ENCODE data around the gene LTBP3. TPM values are rescaled to one million over a fixed set of nuclear protein-coding genes. Genes with fewer than 3 reads are reported as not detected.
A peak's percentile ranks its signal among the peaks of the same experiment; 100 is the strongest.

The LTBP3 gene
- total and polyA plus RNA-seq, 2 of the 4 experiments (the other 2 are of a cell fraction): 6.6 to 145 TPM

DNA sequence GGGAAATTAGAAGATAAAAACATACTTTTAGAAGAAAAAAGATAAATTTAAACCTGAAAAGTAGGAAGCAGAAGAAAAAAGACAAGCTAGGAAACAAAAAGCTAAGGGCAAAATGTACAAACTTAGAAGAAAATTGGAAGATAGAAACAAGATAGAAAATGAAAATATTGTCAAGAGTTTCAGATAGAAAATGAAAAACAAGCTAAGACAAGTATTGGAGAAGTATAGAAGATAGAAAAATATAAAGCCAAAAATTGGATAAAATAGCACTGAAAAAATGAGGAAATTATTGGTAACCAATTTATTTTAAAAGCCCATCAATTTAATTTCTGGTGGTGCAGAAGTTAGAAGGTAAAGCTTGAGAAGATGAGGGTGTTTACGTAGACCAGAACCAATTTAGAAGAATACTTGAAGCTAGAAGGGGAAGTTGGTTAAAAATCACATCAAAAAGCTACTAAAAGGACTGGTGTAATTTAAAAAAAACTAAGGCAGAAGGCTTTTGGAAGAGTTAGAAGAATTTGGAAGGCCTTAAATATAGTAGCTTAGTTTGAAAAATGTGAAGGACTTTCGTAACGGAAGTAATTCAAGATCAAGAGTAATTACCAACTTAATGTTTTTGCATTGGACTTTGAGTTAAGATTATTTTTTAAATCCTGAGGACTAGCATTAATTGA, 58.3 kb downstream of the LTBP3 start (continued):
- TF ChIP-seq CHD1 (IDR thresholded peaks at IDR 0.05; ENCODE audit: low read depth, low read length) (no peak), FOS (IDR thresholded peaks at IDR 0.05; ENCODE audit: low read depth, low read length) (no peak)

DNA sequence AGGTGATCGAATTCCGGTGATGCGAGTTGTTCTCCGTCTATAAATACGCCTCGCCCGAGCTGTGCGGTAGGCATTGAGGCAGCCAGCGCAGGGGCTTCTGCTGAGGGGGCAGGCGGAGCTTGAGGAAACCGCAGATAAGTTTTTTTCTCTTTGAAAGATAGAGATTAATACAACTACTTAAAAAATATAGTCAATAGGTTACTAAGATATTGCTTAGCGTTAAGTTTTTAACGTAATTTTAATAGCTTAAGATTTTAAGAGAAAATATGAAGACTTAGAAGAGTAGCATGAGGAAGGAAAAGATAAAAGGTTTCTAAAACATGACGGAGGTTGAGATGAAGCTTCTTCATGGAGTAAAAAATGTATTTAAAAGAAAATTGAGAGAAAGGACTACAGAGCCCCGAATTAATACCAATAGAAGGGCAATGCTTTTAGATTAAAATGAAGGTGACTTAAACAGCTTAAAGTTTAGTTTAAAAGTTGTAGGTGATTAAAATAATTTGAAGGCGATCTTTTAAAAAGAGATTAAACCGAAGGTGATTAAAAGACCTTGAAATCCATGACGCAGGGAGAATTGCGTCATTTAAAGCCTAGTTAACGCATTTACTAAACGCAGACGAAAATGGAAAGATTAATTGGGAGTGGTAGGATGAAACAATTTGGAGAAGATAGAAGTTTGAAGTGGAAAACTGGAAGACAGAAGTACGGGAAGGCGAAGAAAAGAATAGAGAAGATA, 59.0 kb downstream of the LTBP3 start, which contains the start of gene MALAT1:
Gene MALAT1, plus strand, starts transcription at position 69 of the 736 bp plus-strand sequence.
- Histone ChIP-seq H3K79me1 (ENCODE audit: low read depth in 1 of 2, low read length in 2 of 2) (peaks cover 0 to 14% of the 10 kb centered on the region in 2 experiments; a peak in 3 of 4 replicates), H3K4ac (ENCODE audit: low read depth, low read length) (peak within 1 kb of the TSS; percentile 100), H3K27me3 (ENCODE audit: control insufficient read depth, insufficient read depth, low read length) (no peaks in the 10 kb centered on the region), H2BK15ac (ENCODE audit: low read depth, low read length) (peak within 1 kb of the TSS; percentile 71; the same call in 2 of the 3 replicates), H3K4me3 (ENCODE audit: insufficient read depth, low read depth, low read length) (peak within 1 kb of the TSS; percentile 72), H3K4me1 (ENCODE audit: control insufficient read depth, insufficient read depth, low read length) (peaks cover 5% of the 10 kb centered on the region), H3K9me3 (ENCODE audit: control insufficient read depth, insufficient read depth, low read length) (no peaks in the 10 kb centered on the region), H2AK5ac (ENCODE audit: low read depth, low read length) (peak within 1 kb of the TSS; percentile 98), H4K8ac (ENCODE audit: low read depth in 2 of 2, low read length in 2 of 2) (peak within 1 kb of the TSS; percentile 92 to 96), H2AFZ (replicated peaks; ENCODE audit: low read length, poor library complexity) (peak within 1 kb of the TSS; percentile 66), H2AK9ac (replicated peaks; ENCODE audit: low read depth, low read length, poor library complexity) (peak within 1 kb of the TSS; percentile 100), H4K91ac (ENCODE audit: insufficient read depth, low read depth, low read length) (peak within 1 kb of the TSS; percentile 100), H3K14ac (replicated peaks; ENCODE audit: low read depth, low read length) (peak within 1 kb of the TSS; percentile 100), H2BK120ac (ENCODE audit: low read depth, low read length) (peak within 1 kb of the TSS; percentile 96), H4K5ac (ENCODE audit: low read depth, low read length) (peak within 1 kb of the TSS; percentile 100), H2BK20ac (ENCODE audit: low read depth, low read length) (peak within 1 kb of the TSS; percentile 92), H3K56ac (ENCODE audit: extremely low read depth, insufficient read depth, low read length) (peak within 1 kb of the TSS; percentile 100), H3K4me2 (ENCODE audit: low read depth, low read length) (peak within 1 kb of the TSS; percentile 97), H2BK5ac (ENCODE audit: low read depth, low read length, poor library complexity, severe bottlenecking) (peak within 1 kb of the TSS; percentile 96), H3K36me3 (ENCODE audit: control insufficient read depth, insufficient read depth, low read length) (peaks cover 23% of the 10 kb centered on the region), H3K23ac (ENCODE audit: low read depth, low read length) (peak within 1 kb of the TSS; percentile 100), H3K9me1 (ENCODE audit: insufficient read depth, low read length) (no peaks in the 10 kb centered on the region), H3K9ac (ENCODE audit: low read depth, low read length) (peak within 1 kb of the TSS; percentile 99), H3K18ac (ENCODE audit: low read depth, low read length) (peak within 1 kb of the TSS; percentile 99), H4K20me1 (ENCODE audit: insufficient read depth, low read length) (peaks cover 46% of the 10 kb centered on the region), H3K27ac (ENCODE audit: insufficient read depth, low read length) (peak within 1 kb of the TSS; percentile 99)
- ChIA-PET POLR2A (ENCODE audit: unreplicated experiment) (interaction anchor here (0.5 to 14.2 kb wide), 39 partner anchors 9 to 1339 kb away, joined by 3 to 494 read pairs (median 6); partner anchors contain the start of genes DPF2, FAM89B, FRMD8 and NEAT1), CTCF (interaction anchor here (1.2 to 2.6 kb wide), 4 partner anchors 10 to 79 kb away, joined by 5 to 12 read pairs (median 7); no protein-coding TSS in a partner anchor)
- 0 to 86% methylated on average over 2 of the region's 24 CpGs for WGBS, 2 experiments (ENCODE audit: extremely low coverage in 2 of 2, insufficient read length in 1 of 2)
- intact Hi-C loops (cut with micrococcal nuclease) (loop anchor here (2.0 kb wide), 2 partner anchors 50 to 78 kb away; no protein-coding TSS in a partner anchor), in situ Hi-C loops (cut with MboI; ENCODE audit: low sequenced_read_pairs) (no loop called here), dilution Hi-C loops (cut with HindIII; ENCODE audit: low sequenced_read_pairs, unreplicated experiment) (no loop called here)
- no TSS peak for BruUV-seq (replicated peaks)
- DNase-seq (peak; percentile 94), ATAC-seq (ENCODE audit: low read depth) (peak; percentile 14)
- TF ChIP-seq CHD1 (IDR thresholded peaks at IDR 0.05; ENCODE audit: low read depth, low read length): no peak
- TF ChIP-seq, protein P1, sequence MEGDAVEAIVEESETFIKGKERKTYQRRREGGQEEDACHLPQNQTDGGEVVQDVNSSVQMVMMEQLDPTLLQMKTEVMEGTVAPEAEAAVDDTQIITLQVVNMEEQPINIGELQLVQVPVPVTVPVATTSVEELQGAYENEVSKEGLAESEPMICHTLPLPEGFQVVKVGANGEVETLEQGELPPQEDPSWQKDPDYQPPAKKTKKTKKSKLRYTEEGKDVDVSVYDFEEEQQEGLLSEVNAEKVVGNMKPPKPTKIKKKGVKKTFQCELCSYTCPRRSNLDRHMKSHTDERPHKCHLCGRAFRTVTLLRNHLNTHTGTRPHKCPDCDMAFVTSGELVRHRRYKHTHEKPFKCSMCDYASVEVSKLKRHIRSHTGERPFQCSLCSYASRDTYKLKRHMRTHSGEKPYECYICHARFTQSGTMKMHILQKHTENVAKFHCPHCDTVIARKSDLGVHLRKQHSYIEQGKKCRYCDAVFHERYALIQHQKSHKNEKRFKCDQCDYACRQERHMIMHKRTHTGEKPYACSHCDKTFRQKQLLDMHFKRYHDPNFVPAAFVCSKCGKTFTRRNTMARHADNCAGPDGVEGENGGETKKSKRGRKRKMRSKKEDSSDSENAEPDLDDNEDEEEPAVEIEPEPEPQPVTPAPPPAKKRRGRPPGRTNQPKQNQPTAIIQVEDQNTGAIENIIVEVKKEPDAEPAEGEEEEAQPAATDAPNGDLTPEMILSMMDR (conservative IDR thresholded peaks at IDR 0.05; ENCODE audit: low read depth, low read length): no peak
- TF ChIP-seq MAFK (IDR thresholded peaks at IDR 0.05; ENCODE audit: low read depth, low read length): no peak
- no peak for TF ChIP-seq POLR2A (IDR thresholded peaks at IDR 0.05; ENCODE audit: low read depth, low read length)
- TF ChIP-seq BHLHE40 (IDR thresholded peaks at IDR 0.05; ENCODE audit: low read depth, low read length): peak; percentile 69; the same call in 1 of the 2 replicates
- peak; percentile 52 for TF ChIP-seq SMC3 (IDR thresholded peaks at IDR 0.05; ENCODE audit: low read depth, low read length)
- TF ChIP-seq NFE2L2 (IDR thresholded peaks at IDR 0.05; ENCODE audit: low read depth, low read length): peak; percentile 64; the same call in 1 of the 2 replicates
- TF ChIP-seq, protein P2, sequence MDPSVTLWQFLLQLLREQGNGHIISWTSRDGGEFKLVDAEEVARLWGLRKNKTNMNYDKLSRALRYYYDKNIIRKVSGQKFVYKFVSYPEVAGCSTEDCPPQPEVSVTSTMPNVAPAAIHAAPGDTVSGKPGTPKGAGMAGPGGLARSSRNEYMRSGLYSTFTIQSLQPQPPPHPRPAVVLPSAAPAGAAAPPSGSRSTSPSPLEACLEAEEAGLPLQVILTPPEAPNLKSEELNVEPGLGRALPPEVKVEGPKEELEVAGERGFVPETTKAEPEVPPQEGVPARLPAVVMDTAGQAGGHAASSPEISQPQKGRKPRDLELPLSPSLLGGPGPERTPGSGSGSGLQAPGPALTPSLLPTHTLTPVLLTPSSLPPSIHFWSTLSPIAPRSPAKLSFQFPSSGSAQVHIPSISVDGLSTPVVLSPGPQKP (IDR thresholded peaks at IDR 0.05; ENCODE audit: borderline replicate concordance, low read depth, low read length): no peak
- no peak for TF ChIP-seq MAZ (IDR thresholded peaks at IDR 0.05; ENCODE audit: borderline replicate concordance, low read depth, low read length)
- no peak for TF ChIP-seq RFX5 (IDR thresholded peaks at IDR 0.05; ENCODE audit: low read depth, low read length)
- peak; percentile 47 for TF ChIP-seq FOS (IDR thresholded peaks at IDR 0.05; ENCODE audit: low read depth, low read length)

All from IMR-90 (cell line).